Activated B cell treated with CpG ODN at 0.5 μM for 24 hours (primary cell): ENCODE measurements around the gene GAD2. TPM values are rescaled to one million over a fixed set of nuclear protein-coding genes. Genes with fewer than 3 reads are reported as not detected.

Experiments used
- ATAC-seq: fragments of 200-7000 bp; cut with Tn5 transposase; one replicate; pipeline ENCODE4 v1.10.0; 2021; ENCODE audit warnings: low read depth, mild to moderate bottlenecking, moderate library complexity
- CTCF ChIA-PET: fragments of 350-600 bp; sonication (Branson Sonifier 250); formaldehyde crosslinking; loops from one replicate; lab custom pipeline; 2021; ENCODE audit warnings: antibody characterized with exemption; lab: Charles Lee
- POLR2A ChIA-PET: fragments of 350-600 bp; sonication (Branson Sonifier 250); formaldehyde crosslinking; loops from one replicate; lab custom pipeline; 2021; ENCODE audit warnings: antibody characterized with exemption; lab: Charles Lee
- DNase-seq: peaks from one replicate; pipeline ENCODE4 v3.0.0; 2022
- H3K27ac Mint-ChIP-seq: one replicate; pipeline ENCODE4 v1.8.0; 2020; ENCODE audit warnings: mixed read lengths
- H3K27me3 Mint-ChIP-seq: one replicate; pipeline ENCODE4 v1.8.0; 2021; ENCODE audit warnings: mixed read lengths
- H3K36me3 Mint-ChIP-seq: one replicate; pipeline ENCODE4 v1.8.0; 2021; ENCODE audit warnings: low read depth, mixed read lengths
- H3K4me1 Mint-ChIP-seq: one replicate; pipeline ENCODE4 v1.8.0; 2021; ENCODE audit warnings: mixed read lengths
- H3K4me3 Mint-ChIP-seq: one replicate; pipeline ENCODE4 v1.8.0; 2020; ENCODE audit warnings: mild to moderate bottlenecking, mixed read lengths
- H3K9me3 Mint-ChIP-seq: one replicate; pipeline ENCODE4 v1.8.0; 2020; ENCODE audit warnings: mixed read lengths
- CTCF ChIP-seq: fragments of 200-600 bp; IDR thresholded peaks from one replicate; pipeline ENCODE4 v1.8.0; 2022; ENCODE audit warnings: antibody characterized with exemption, mild to moderate bottlenecking
- intact Hi-C: fragments of 100-400 bp; cut with micrococcal nuclease; formaldehyde crosslinking; loops from one replicate; pipeline ENCODE4 v1.15.1; 2024
- total RNA-seq: library from RNA; stranded (reverse); gene quantifications from 2 replicates; pipeline ENCODE4 v1.2.3, GENCODE V29; 2022

GAD2 gene
- total RNA-seq, 1 donor from 2014 or later = not detected

GRCh38 chr10:26278295-26278694 lies 61.7 kb downstream of the GAD2 start:
- Mint-ChIP-seq H3K4me3 (no peak overlapping the region), H3K9me3 (no peaks in the 10 kb centered on the region), H3K27me3 (peaks cover 7% of the 10 kb centered on the region), H3K4me1 (no peaks in the 10 kb centered on the region), H3K36me3 (no peaks in the 10 kb centered on the region), H3K27ac (no peak overlapping the region)
- ChIA-PET CTCF (no interaction called here), POLR2A (no interaction called here)
- DNase-seq (no peak), ATAC-seq (no peak)
- TF ChIP-seq CTCF = no peak
- intact Hi-C loops = no loop called here

GRCh38 chr10:26290236-26290635 lies 73.7 kb downstream of the GAD2 start:
- peaks cover 17% of the 10 kb centered on the region for H3K27me3 Mint-ChIP-seq
- no peaks in the 10 kb centered on the region for H3K4me1 Mint-ChIP-seq
- no peaks in the 10 kb centered on the region for H3K9me3 Mint-ChIP-seq
- H3K36me3 Mint-ChIP-seq = no peaks in the 10 kb centered on the region
- intact Hi-C loops = no loop called here
- POLR2A ChIA-PET = interaction anchor here (0.6 kb wide), 1 partner anchor 168 kb away, joined by 3 read pairs; no protein-coding TSS in a partner anchor
- CTCF ChIA-PET = interaction anchor here (0.7 kb wide), 1 partner anchor 1111 kb away, joined by 3 read pairs; no protein-coding TSS in a partner anchor
- no peak overlapping the region for H3K27ac Mint-ChIP-seq
- no peak for DNase-seq
- no peak overlapping the region for H3K4me3 Mint-ChIP-seq
- TF ChIP-seq CTCF = no peak
- no peak for ATAC-seq

DNA sequence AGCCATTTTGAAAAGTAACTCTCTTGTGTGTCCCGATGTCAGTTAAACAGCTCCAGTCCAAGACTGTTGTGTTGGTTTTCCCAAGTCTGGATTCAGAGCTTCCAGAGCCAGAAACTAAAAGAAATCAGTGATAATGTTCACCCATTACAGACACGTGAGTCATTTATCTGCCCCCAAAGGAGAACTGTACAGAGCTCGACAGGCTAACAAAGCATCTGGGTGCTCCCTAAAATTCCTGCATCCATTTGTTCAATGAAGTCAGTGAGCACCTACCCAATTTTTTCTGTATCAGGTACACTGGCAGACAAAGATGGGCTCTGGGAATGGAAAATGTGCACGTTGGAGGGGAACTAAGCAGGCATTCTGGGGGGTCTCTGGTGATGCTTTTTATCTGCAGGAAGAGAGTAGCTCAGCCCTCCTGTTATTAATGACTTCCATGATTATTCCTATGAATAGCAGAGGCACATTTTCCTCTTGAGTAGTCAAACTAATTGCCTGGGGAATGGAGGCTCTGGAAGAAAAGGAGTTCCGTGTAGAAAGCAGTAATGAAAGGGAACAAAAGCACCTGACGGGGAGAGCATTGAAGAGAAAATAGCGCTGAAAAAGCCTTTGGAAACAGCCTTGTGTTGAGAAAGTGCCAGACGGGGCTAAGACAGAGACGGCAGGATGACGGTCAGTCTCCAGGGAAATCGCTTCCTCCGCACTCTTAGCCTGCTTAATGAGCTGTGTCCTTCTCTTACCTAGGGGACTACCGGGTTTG lies 75.3 kb downstream of the GAD2 start:
- no peak overlapping the region for H3K27ac Mint-ChIP-seq
- ChIA-PET CTCF (no interaction called here), POLR2A (no interaction called here)
- no peak overlapping the region for H3K4me3 Mint-ChIP-seq
- H3K36me3 Mint-ChIP-seq = no peaks in the 10 kb centered on the region
- no peak for TF ChIP-seq CTCF
- intact Hi-C loops = no loop called here
- no peak for DNase-seq
- H3K4me1 Mint-ChIP-seq = no peaks in the 10 kb centered on the region
- peaks cover 20% of the 10 kb centered on the region for H3K27me3 Mint-ChIP-seq
- ATAC-seq = no peak
- H3K9me3 Mint-ChIP-seq = no peaks in the 10 kb centered on the region

- intact Hi-C loops = no loop called here
- Mint-ChIP-seq H3K4me3 (no peak overlapping the region), H3K4me1 (no peaks in the 10 kb centered on the region), H3K9me3 (no peaks in the 10 kb centered on the region), H3K27me3 (peaks cover 14% of the 10 kb centered on the region), H3K27ac (no peak overlapping the region), H3K36me3 (no peaks in the 10 kb centered on the region)
- POLR2A ChIA-PET = no interaction called here
- no peak for TF ChIP-seq CTCF
- ATAC-seq (no peak), DNase-seq (no peak)
- CTCF ChIA-PET = no interaction called here
Observed at GRCh38 chr10:26296360-26296759, 79.8 kb downstream of the GAD2 start.

DNA sequence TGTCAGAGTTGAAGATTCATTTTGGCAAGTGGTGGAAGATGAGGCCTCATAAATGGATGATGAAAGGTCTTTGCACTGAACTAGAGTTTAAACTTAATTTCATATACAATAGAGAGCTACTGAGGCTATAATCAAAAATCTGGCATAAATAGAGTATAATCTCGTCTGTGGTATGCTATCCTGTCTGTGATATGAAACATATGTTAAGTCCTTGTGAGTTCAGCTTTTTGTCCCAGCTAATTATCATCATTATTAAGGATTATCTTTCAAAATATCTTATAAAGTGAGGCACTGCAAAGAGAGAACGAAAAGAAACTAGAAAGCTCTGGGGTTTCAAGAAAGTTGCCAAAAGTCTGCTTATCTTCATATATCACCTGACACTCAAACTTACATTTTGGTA lies 83.4 kb downstream of the GAD2 start:
- intact Hi-C loops = no loop called here
- ATAC-seq (no peak), DNase-seq (no peak)
- no peak for TF ChIP-seq CTCF
- Mint-ChIP-seq H3K4me3 (no peak overlapping the region), H3K36me3 (no peaks in the 10 kb centered on the region), H3K27me3 (peaks cover 7% of the 10 kb centered on the region), H3K4me1 (no peaks in the 10 kb centered on the region), H3K27ac (no peak overlapping the region), H3K9me3 (no peaks in the 10 kb centered on the region)
- CTCF ChIA-PET = no interaction called here
- POLR2A ChIA-PET = no interaction called here
